K562 (cell line): ENCODE measurements around the gene GPR27. TPM values are rescaled to one million over a fixed set of nuclear protein-coding genes. Genes with fewer than 3 reads are reported as not detected.

Source experiments
- ATAC-seq: fragments of 200-7000 bp; cut with Tn5 transposase; 3 replicates; pipeline ENCODE4 v1.9.1; 2020; ENCODE audit warnings: moderate library complexity
- BruUV-seq: library from RNA; stranded (reverse); fragments of 400-500 nt; replicated peaks from 2 replicates; lab custom pipeline; 2021; lab: Mats Ljungman, UMichigan
- CTCF ChIA-PET: fragments of 300-600 bp; formaldehyde crosslinking; extraction: SDS; loops from one replicate; lab custom pipeline; 2021; ENCODE audit warnings: low intra/inter-chr PET ratio; lab: Yijun Ruan, JAX
- POLR2A ChIA-PET: fragments of 300-600, 350-650 bp; sonication (Branson Sonifier 250); formaldehyde crosslinking; extraction: SDS; loops from one replicate; lab custom pipeline; 2021; ENCODE audit warnings: antibody characterized with exemption, inconsistent platforms; lab: Yijun Ruan, JAX
- DNase-seq, 4 experiments: peaks; one replicate each; pipeline versions ENCODE4 v3.0.0 to v3.0.0-alpha.2; 2011 to 2018; ENCODE audit warnings: low spot score in 3 of 4, mixed read lengths in 3 of 4; ENCODE audit errors: extremely low read depth in 1 of 4
- FAIRE-seq: peaks from 2 replicates; lab custom pipeline; 2011; peaks lifted over from hg19 to GRCh38; lab: Jason Lieb, UNC
- H2AFZ ChIP-seq: 2 replicates; pipeline ENCODE4 v1.6.0; 2011; ENCODE audit warnings: low read depth, low read length, control low read depth, inconsistent platforms
- H3K27ac ChIP-seq: fragments of 200-600 bp; 3 replicates; pipeline ENCODE4 v1.8.0; 2011; ENCODE audit warnings: low read depth, mild to moderate bottlenecking, control low read depth, inconsistent platforms, low read length, moderate library complexity, mixed read lengths; ENCODE audit errors: extremely low read depth
- H3K27me3 ChIP-seq, 2 experiments: fragments of 300-600 bp in 1 of 2; 2 replicates in 1 of 2; 3 replicates in 1 of 2; pipeline versions ENCODE4 v1.6.0 to v1.8.0; 2011; ENCODE audit warnings: inconsistent platforms in 2 of 2, low read length in 2 of 2, mild to moderate bottlenecking in 1 of 2, mixed read lengths in 1 of 2, moderate library complexity in 1 of 2; ENCODE audit not compliant: control insufficient read depth in 2 of 2, insufficient read depth in 2 of 2
- H3K36me3 ChIP-seq: fragments of 300-600 bp; 3 replicates; pipeline ENCODE4 v1.8.0; 2011; ENCODE audit warnings: mild to moderate bottlenecking, low read length, inconsistent platforms; ENCODE audit not compliant: control insufficient read depth, insufficient read depth
- H3K4me1 ChIP-seq, 2 experiments: fragments of 200-600 bp in 1 of 2; replicated peaks in 1 of 2; 2 replicates in 1 of 2; 3 replicates in 1 of 2; pipeline versions ENCODE4 v1.5.1 to v1.8.0; 2011; ENCODE audit warnings: inconsistent platforms in 2 of 2, low read length in 2 of 2, mild to moderate bottlenecking in 1 of 2, mixed read lengths in 1 of 2, moderate library complexity in 1 of 2; ENCODE audit not compliant: control insufficient read depth in 2 of 2, insufficient read depth in 2 of 2
- H3K4me2 ChIP-seq: 2 replicates; pipeline ENCODE4 v1.6.1; 2011; ENCODE audit warnings: low read length, control low read depth, inconsistent platforms, mixed read lengths; ENCODE audit not compliant: insufficient read depth
- H3K4me3 ChIP-seq: fragments of 200-600 bp; sonication (generic), shearing (Covaris generic); 2 replicates; pipeline ENCODE4 v1.5.1; 2016; ENCODE audit warnings: control low read depth, inconsistent platforms
- H3K79me2 ChIP-seq: fragments of 200-600 bp; 3 replicates; pipeline ENCODE4 v1.8.0; 2011; ENCODE audit warnings: low read length, inconsistent platforms; ENCODE audit not compliant: control insufficient read depth, insufficient read depth
- H3K9ac ChIP-seq, 2 experiments: 2 replicates each; pipeline versions ENCODE4 v1.6.0 to v1.6.1; 2011; ENCODE audit warnings: low read depth in 2 of 2, low read length in 2 of 2, control low read depth in 1 of 2, inconsistent platforms in 1 of 2, mild to moderate bottlenecking in 1 of 2, mixed read lengths in 1 of 2; ENCODE audit not compliant: insufficient read depth in 1 of 2
- H3K9me1 ChIP-seq: one replicate; pipeline ENCODE4 v1.6.0; 2011; ENCODE audit warnings: inconsistent platforms, mild to moderate bottlenecking, low read length, moderate library complexity; ENCODE audit not compliant: control insufficient read depth, insufficient read depth
- H3K9me3 ChIP-seq: replicated peaks from 2 replicates; pipeline ENCODE4 v1.5.1; 2011; ENCODE audit warnings: low read depth, low read length, inconsistent platforms; ENCODE audit not compliant: control insufficient read depth, insufficient read depth
- H4K20me1 ChIP-seq: replicated peaks from 2 replicates; pipeline ENCODE4 v1.6.1; 2011; ENCODE audit warnings: low read length, inconsistent platforms, mixed read lengths; ENCODE audit not compliant: control insufficient read depth, insufficient read depth
- CBFB ChIP-seq: sonication (generic); formaldehyde crosslinking; IDR thresholded peaks from 2 replicates; pipeline ENCODE4 v1.4.0; 2020; ENCODE audit warnings: mild to moderate bottlenecking, missing genetic modification reagents
- CREB5 ChIP-seq: fragments of 250-450 bp; sonication (Bioruptor Pico); IDR thresholded peaks from 2 replicates; pipeline ENCODE4 v1.5.0; 2020; ENCODE audit warnings: mild to moderate bottlenecking
- HOXB6 ChIP-seq: fragments of 250-450 bp; sonication (Bioruptor Pico); IDR thresholded peaks from 2 replicates; pipeline ENCODE4 v1.5.1; 2022; ENCODE audit warnings: mild to moderate bottlenecking, borderline replicate concordance
- KAT2B ChIP-seq: IDR thresholded peaks from one replicate; pipeline ENCODE4 v1.6.1; 2012; ENCODE audit warnings: low read depth, mild to moderate bottlenecking, control low read depth, inconsistent platforms, low read length, moderate library complexity
- MLX ChIP-seq, 2 experiments: fragments of 450-650 bp in 1 of 2; sonication (generic) in 1 of 2; formaldehyde crosslinking; conservative IDR thresholded peaks; 2 replicates each; pipeline versions ENCODE4 v1.4.0 to v1.8.1; 2020 to 2022; ENCODE audit warnings: mild to moderate bottlenecking in 1 of 2, missing genetic modification reagents in 1 of 2
- ZNF263 ChIP-seq: sonication (generic); formaldehyde crosslinking; IDR thresholded peaks from 2 replicates; pipeline ENCODE4 v1.8.0; 2022; ENCODE audit warnings: mild to moderate bottlenecking, missing genetic modification reagents, borderline replicate concordance
- ZNF696 ChIP-seq: fragments of 250-450 bp; sonication (Bioruptor Pico); conservative IDR thresholded peaks from 2 replicates; pipeline ENCODE4 v1.4.0; 2020; ENCODE audit warnings: mild to moderate bottlenecking, moderate library complexity
- WGBS: fragments of 100-300 bp; shearing (Covaris generic); methylation state at CpG from one replicate; pipeline ENCODE4 v1.1.6; 2016; ENCODE audit warnings: low coverage, mixed read lengths; ENCODE audit not compliant: insufficient coverage; ENCODE audit errors: missing lambda C conversion rate; 5-methylcytosine and 5-hydroxymethylcytosine counted together
- in situ Hi-C: fragments of 300-500 bp; cut with MboI; formaldehyde crosslinking; loops from 4 replicates; pipeline ENCODE4 v1.15.0; 2018; ENCODE audit warnings: inconsistent platforms, mixed read lengths
- intact Hi-C: fragments of 100-400 bp; cut with micrococcal nuclease; formaldehyde crosslinking; loops from 2 replicates; pipeline ENCODE4 v1.14.2; 2022
- polyA plus RNA-seq, 8 experiments: library from polyadenylated mRNA; depleted of rRNA in 4 of 8; stranded (reverse) in 5 of 8; unstranded in 3 of 8; fragments of >200 nt; fragmentation: Nextera tagmentation in 2 of 8; fragmentation: Illumina TruSeq in 1 of 8; extraction: Ambion mirVana in 2 of 8; extraction: Trizol in 1 of 8; gene quantifications; 2 replicates each; pipeline versions ENCODE4 v1.2.1 to v1.2.3, GENCODE V29; 2011 to 2014; ENCODE audit warnings: inconsistent platforms in 1 of 8, missing spikeins in 1 of 8
- total RNA-seq, 7 experiments: library from RNA; depleted of rRNA in 6 of 7; stranded (reverse); fragments of >200 nt in 6 of 7; fragmentation: Illumina TruSeq in 2 of 7; extraction: Trizol in 2 of 7; gene quantifications; 2 replicates each; pipeline versions ENCODE4 v1.2.1 to v1.2.3, GENCODE V29; 2011 to 2021; ENCODE audit warnings: low replicate concordance in 1 of 7

The GPR27 gene
- total and polyA plus RNA-seq, 9 of the 15 experiments (the other 6 are each of a cell fraction or from before 2014, with no cell fraction given), result not detected

- intact Hi-C loops, result no loop called here
- no peak for FAIRE-seq
Observed at GRCh38 chr3:71805199-71805598, 51.5 kb downstream of the GPR27 start.

More at GRCh38 chr3:71805199-71805598, 51.5 kb downstream of the GPR27 start:
- CTCF ChIA-PET, result no interaction called here
- H3K27me3 ChIP-seq, result peaks cover 0 to 6% of the 10 kb centered on the region in 2 experiments; a peak in 2 of 5 replicates
- H3K4me3 ChIP-seq, result no peak overlapping the region
- no TSS peak for BruUV-seq
- DNase-seq (no peak), ATAC-seq (no peak)
- H3K79me2 ChIP-seq, result no peaks in the 10 kb centered on the region
- H3K4me2 ChIP-seq, result no peak overlapping the region
- no peak for TF ChIP-seq HOXB6
- TF ChIP-seq CBFB (CRISPR knock-in tag), result no peak
- no peak for TF ChIP-seq KAT2B
- TF ChIP-seq ZNF263 (CRISPR knock-in tag), result no peak
- TF ChIP-seq MLX (CRISPR knock-in tag; conservative IDR thresholded peaks at IDR 0.05), result no peak
- TF ChIP-seq CREB5 (CRISPR knock-in tag), result no peak
- TF ChIP-seq ZNF696 (CRISPR knock-in tag), result no peak
- H3K9me3 ChIP-seq, result no peaks in the 10 kb centered on the region
- 8% methylated on average over 2 of the region's 3 CpGs for WGBS
- H3K27ac ChIP-seq, result no peak overlapping the region
- H3K9ac ChIP-seq, result no peak overlapping the region
- POLR2A ChIA-PET, result no interaction called here
- no peaks in the 10 kb centered on the region; a peak in 1 of 5 replicates for H3K4me1 ChIP-seq
- no peaks in the 10 kb centered on the region for H3K9me1 ChIP-seq
- H3K36me3 ChIP-seq, result no peaks in the 10 kb centered on the region
- no peaks in the 10 kb centered on the region for H4K20me1 ChIP-seq
- H2AFZ ChIP-seq, result no peak overlapping the region
- in situ Hi-C loops, result no loop called here
